ENCODE results near the gene IRGQ. TPM values are rescaled to one million over a fixed set of nuclear protein-coding genes. Genes with fewer than 3 reads are reported as not detected.

Gene IRGQ
- total and polyA plus RNA-seq, 4 donors: 4.3 to 25.5 (median 13.8) TPM

GRCh38 chr19:43562226-43562697, 33.7 kb downstream of the IRGQ start:
- H3K4me3 ChIP-seq (ENCODE audit: low read length in 2 of 2): no peak overlapping the region
- ATAC-seq (ENCODE audit: low FRiP score): no peak
- no peaks in the 10 kb centered on the region for H3K4me1 ChIP-seq (ENCODE audit: control insufficient read depth in 1 of 2, insufficient read depth in 2 of 2, low read length in 2 of 2)
- peak overlapping the region in 1 of 2 donors; percentile 55 for H3K27ac ChIP-seq (ENCODE audit: low read depth in 1 of 2, low read length in 2 of 2)
- no peaks in the 10 kb centered on the region for H3K9me3 ChIP-seq (ENCODE audit: control insufficient read depth, low read length)
- 90 to 97% methylated on average over 6 of the region's 6 CpGs for WGBS, 2 donors
- intact Hi-C loops (cut with DNase I): no loop called here
- H3K36me3 ChIP-seq (ENCODE audit: control insufficient read depth in 1 of 2, insufficient read depth in 2 of 2, low read length in 1 of 2): no peaks in the 10 kb centered on the region
- no peak for DNase-seq
- no peaks in the 10 kb centered on the region for H3K27me3 ChIP-seq (ENCODE audit: control insufficient read depth in 1 of 2, insufficient read depth in 2 of 2, low read length in 1 of 2)

- H3K27ac ChIP-seq (ENCODE audit: low read depth in 1 of 2, low read length in 2 of 2): no peak overlapping the region
Measured at GRCh38 chr19:43561139-43561970, 34.6 kb downstream of the IRGQ start.

GRCh38 chr19:43560687-43561086, 35.2 kb downstream of the IRGQ start:
- no peaks in the 10 kb centered on the region for H3K4me1 ChIP-seq (ENCODE audit: control insufficient read depth in 1 of 2, insufficient read depth in 2 of 2, low read length in 2 of 2)
- H3K27ac ChIP-seq (ENCODE audit: low read depth in 1 of 2, low read length in 2 of 2): no peak overlapping the region
- H3K27me3 ChIP-seq (ENCODE audit: control insufficient read depth in 1 of 2, insufficient read depth in 2 of 2, low read length in 1 of 2): no peaks in the 10 kb centered on the region
- no peaks in the 10 kb centered on the region for H3K9me3 ChIP-seq (ENCODE audit: control insufficient read depth, low read length)
- intact Hi-C loops (cut with DNase I): no loop called here
- ATAC-seq (ENCODE audit: low FRiP score): no peak
- DNase-seq: no peak
- 87 to 88% methylated on average over 6 of the region's 6 CpGs for WGBS, 2 donors
- no peak overlapping the region for H3K4me3 ChIP-seq (ENCODE audit: low read length in 2 of 2)
- no peaks in the 10 kb centered on the region for H3K36me3 ChIP-seq (ENCODE audit: control insufficient read depth in 1 of 2, insufficient read depth in 2 of 2, low read length in 1 of 2)

More at GRCh38 chr19:43561139-43561970, 34.6 kb downstream of the IRGQ start:
- H3K9me3 ChIP-seq (ENCODE audit: control insufficient read depth, low read length): no peaks in the 10 kb centered on the region
- no peaks in the 10 kb centered on the region for H3K27me3 ChIP-seq (ENCODE audit: control insufficient read depth in 1 of 2, insufficient read depth in 2 of 2, low read length in 1 of 2)
- no peaks in the 10 kb centered on the region for H3K36me3 ChIP-seq (ENCODE audit: control insufficient read depth in 1 of 2, insufficient read depth in 2 of 2, low read length in 1 of 2)
- H3K4me1 ChIP-seq (ENCODE audit: control insufficient read depth in 1 of 2, insufficient read depth in 2 of 2, low read length in 2 of 2): no peaks in the 10 kb centered on the region
- no peak overlapping the region for H3K4me3 ChIP-seq (ENCODE audit: low read length in 2 of 2)
- no peak for DNase-seq
- no peak for ATAC-seq (ENCODE audit: low FRiP score)
- intact Hi-C loops (cut with DNase I): no loop called here
- WGBS, 2 donors: 91 to 93% methylated on average over 12 of the region's 12 CpGs

GRCh38 chr19:43555185-43555770, 40.7 kb downstream of the IRGQ start:
- DNase-seq: peak in 1 of 2 donors; percentile 82
- Histone ChIP-seq H3K4me1 (ENCODE audit: control insufficient read depth in 1 of 2, insufficient read depth in 2 of 2, low read length in 2 of 2) (no peaks in the 10 kb centered on the region), H3K36me3 (ENCODE audit: control insufficient read depth in 1 of 2, insufficient read depth in 2 of 2, low read length in 1 of 2) (peaks cover 0 to 5% of the 10 kb centered on the region in 2 donors), H3K4me3 (ENCODE audit: low read length in 2 of 2) (no peak overlapping the region), H3K27ac (ENCODE audit: low read depth in 1 of 2, low read length in 2 of 2) (no peak overlapping the region), H3K27me3 (ENCODE audit: control insufficient read depth in 1 of 2, insufficient read depth in 2 of 2, low read length in 1 of 2) (no peaks in the 10 kb centered on the region), H3K9me3 (ENCODE audit: control insufficient read depth, low read length) (no peaks in the 10 kb centered on the region)
- 34 to 38% methylated on average over 8 of the region's 8 CpGs for WGBS, 2 donors
- ATAC-seq (ENCODE audit: low FRiP score): no peak
- intact Hi-C loops (cut with DNase I): no loop called here

GRCh38 chr19:43554317-43554895, 41.5 kb downstream of the IRGQ start:
- Histone ChIP-seq H3K9me3 (ENCODE audit: control insufficient read depth, low read length) (no peaks in the 10 kb centered on the region), H3K4me3 (ENCODE audit: low read length in 2 of 2) (no peak overlapping the region), H3K27me3 (ENCODE audit: control insufficient read depth in 1 of 2, insufficient read depth in 2 of 2, low read length in 1 of 2) (no peaks in the 10 kb centered on the region), H3K4me1 (ENCODE audit: control insufficient read depth in 1 of 2, insufficient read depth in 2 of 2, low read length in 2 of 2) (no peaks in the 10 kb centered on the region), H3K36me3 (ENCODE audit: control insufficient read depth in 1 of 2, insufficient read depth in 2 of 2, low read length in 1 of 2) (peaks cover 0 to 5% of the 10 kb centered on the region in 2 donors), H3K27ac (ENCODE audit: low read depth in 1 of 2, low read length in 2 of 2) (no peak overlapping the region)
- intact Hi-C loops (cut with DNase I): no loop called here
- 93 to 95% methylated on average over 15 of the region's 15 CpGs for WGBS, 2 donors
- DNase-seq (no peak), ATAC-seq (ENCODE audit: low FRiP score) (no peak)

GRCh38 chr19:43553656-43554055, 42.3 kb downstream of the IRGQ start:
- Histone ChIP-seq H3K4me1 (ENCODE audit: control insufficient read depth in 1 of 2, insufficient read depth in 2 of 2, low read length in 2 of 2) (no peaks in the 10 kb centered on the region), H3K4me3 (ENCODE audit: low read length in 2 of 2) (no peak overlapping the region), H3K27ac (ENCODE audit: low read depth in 1 of 2, low read length in 2 of 2) (no peak overlapping the region), H3K9me3 (ENCODE audit: control insufficient read depth, low read length) (no peaks in the 10 kb centered on the region), H3K36me3 (ENCODE audit: control insufficient read depth in 1 of 2, insufficient read depth in 2 of 2, low read length in 1 of 2) (peaks cover 0 to 5% of the 10 kb centered on the region in 2 donors), H3K27me3 (ENCODE audit: control insufficient read depth in 1 of 2, insufficient read depth in 2 of 2, low read length in 1 of 2) (no peaks in the 10 kb centered on the region)
- DNase-seq (no peak), ATAC-seq (ENCODE audit: low FRiP score) (no peak)
- whole genome bisulfite sequencing, 2 donors: 45 to 54% methylated on average over 4 of the region's 4 CpGs
- intact Hi-C loops (cut with DNase I): no loop called here

GRCh38 chr19:43552616-43553015, 43.3 kb downstream of the IRGQ start:
- WGBS, 2 donors: 78 to 92% methylated on average over 3 of the region's 3 CpGs
- H3K4me3 ChIP-seq (ENCODE audit: low read length in 2 of 2): no peak overlapping the region
- no peak for DNase-seq
- H3K4me1 ChIP-seq (ENCODE audit: control insufficient read depth in 1 of 2, insufficient read depth in 2 of 2, low read length in 2 of 2): no peaks in the 10 kb centered on the region
- ATAC-seq (ENCODE audit: low FRiP score): no peak
- H3K36me3 ChIP-seq (ENCODE audit: control insufficient read depth in 1 of 2, insufficient read depth in 2 of 2, low read length in 1 of 2): peaks cover 0 to 5% of the 10 kb centered on the region in 2 donors
- no peaks in the 10 kb centered on the region for H3K27me3 ChIP-seq (ENCODE audit: control insufficient read depth in 1 of 2, insufficient read depth in 2 of 2, low read length in 1 of 2)
- intact Hi-C loops (cut with DNase I): no loop called here
- H3K9me3 ChIP-seq (ENCODE audit: control insufficient read depth, low read length): no peaks in the 10 kb centered on the region
- H3K27ac ChIP-seq (ENCODE audit: low read depth in 1 of 2, low read length in 2 of 2): no peak overlapping the region

DNA sequence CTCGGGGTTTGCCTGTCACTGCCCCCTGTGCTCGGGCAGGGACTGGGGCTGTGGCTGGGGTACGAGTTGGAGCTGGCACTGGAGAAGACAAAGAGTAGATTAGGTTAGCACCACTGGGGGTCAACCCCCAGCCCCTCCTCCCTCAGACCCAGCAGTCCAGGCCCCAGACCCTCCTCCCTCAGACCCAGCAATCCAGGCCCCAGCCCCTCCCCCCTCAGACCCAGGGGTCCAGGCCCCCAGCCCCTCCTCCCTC, 43.8 kb downstream of the IRGQ start:
- 71 to 83% methylated on average over 3 of the region's 3 CpGs for WGBS, 2 donors
- H3K4me1 ChIP-seq (ENCODE audit: control insufficient read depth in 1 of 2, insufficient read depth in 2 of 2, low read length in 2 of 2): no peaks in the 10 kb centered on the region
- no peak overlapping the region for H3K27ac ChIP-seq (ENCODE audit: low read depth in 1 of 2, low read length in 2 of 2)
- no peaks in the 10 kb centered on the region for H3K9me3 ChIP-seq (ENCODE audit: control insufficient read depth, low read length)
- ATAC-seq (ENCODE audit: low FRiP score) (no peak), DNase-seq (no peak)
- intact Hi-C loops (cut with DNase I): no loop called here
- H3K27me3 ChIP-seq (ENCODE audit: control insufficient read depth in 1 of 2, insufficient read depth in 2 of 2, low read length in 1 of 2): no peaks in the 10 kb centered on the region
- no peak overlapping the region for H3K4me3 ChIP-seq (ENCODE audit: low read length in 2 of 2)
- H3K36me3 ChIP-seq (ENCODE audit: control insufficient read depth in 1 of 2, insufficient read depth in 2 of 2, low read length in 1 of 2): peaks cover 0 to 5% of the 10 kb centered on the region in 2 donors

Measured in aorta (tissue), 5 donors.